GM12865 (cell line): ENCODE results near the gene TBC1D7.

Experiments
- DNase-seq: peaks from one replicate; pipeline ENCODE4 v3.0.0; 2010; ENCODE audit warnings: low read depth
- H3K4me3 ChIP-seq: 2 replicates; pipeline ENCODE4 v1.5.1; 2011; ENCODE audit warnings: mild to moderate bottlenecking, low read depth, low read length, control low read depth
- CTCF ChIP-seq: IDR thresholded peaks from 2 replicates; pipeline ENCODE4 v1.5.1; 2011; ENCODE audit warnings: low read length, control low read depth, low read depth, inconsistent platforms; ENCODE audit not compliant: insufficient read depth; ENCODE audit errors: missing control alignments

Gene TBC1D7

GRCh38 chr6:13365320-13365719 is 37.0 kb upstream of the TBC1D7 start:
- TF ChIP-seq CTCF, result no peak
- H3K4me3 ChIP-seq, result no peak overlapping the region
- no peak for DNase-seq

- no peak overlapping the region for H3K4me3 ChIP-seq
- TF ChIP-seq CTCF, result no peak
- no peak for DNase-seq
Measured at GRCh38 chr6:13364842-13365241, 36.5 kb upstream of the TBC1D7 start.

- no peak for DNase-seq
- no peak for TF ChIP-seq CTCF
- no peak overlapping the region for H3K4me3 ChIP-seq
Measured at GRCh38 chr6:13362412-13362811, 34.1 kb upstream of the TBC1D7 start.

GRCh38 chr6:13360671-13361540 is 32.6 kb upstream of the TBC1D7 start:
- TF ChIP-seq CTCF, result no peak
- DNase-seq, result no peak
- H3K4me3 ChIP-seq, result no peak overlapping the region

- no peak overlapping the region for H3K4me3 ChIP-seq
- DNase-seq, result no peak
- TF ChIP-seq CTCF, result no peak
Measured at GRCh38 chr6:13359287-13359686, 30.9 kb upstream of the TBC1D7 start.

GRCh38 chr6:13358511-13358910 is 30.2 kb upstream of the TBC1D7 start:
- H3K4me3 ChIP-seq, result no peak overlapping the region
- TF ChIP-seq CTCF, result no peak
- no peak for DNase-seq

GRCh38 chr6:13357551-13358075 is 29.3 kb upstream of the TBC1D7 start:
- DNase-seq, result peak; percentile 38

More at GRCh38 chr6:13357551-13358075, 29.3 kb upstream of the TBC1D7 start:
- TF ChIP-seq CTCF, result no peak
- no peak overlapping the region for H3K4me3 ChIP-seq
